Measurements from ENCODE around the gene YEATS2.

DNA sequence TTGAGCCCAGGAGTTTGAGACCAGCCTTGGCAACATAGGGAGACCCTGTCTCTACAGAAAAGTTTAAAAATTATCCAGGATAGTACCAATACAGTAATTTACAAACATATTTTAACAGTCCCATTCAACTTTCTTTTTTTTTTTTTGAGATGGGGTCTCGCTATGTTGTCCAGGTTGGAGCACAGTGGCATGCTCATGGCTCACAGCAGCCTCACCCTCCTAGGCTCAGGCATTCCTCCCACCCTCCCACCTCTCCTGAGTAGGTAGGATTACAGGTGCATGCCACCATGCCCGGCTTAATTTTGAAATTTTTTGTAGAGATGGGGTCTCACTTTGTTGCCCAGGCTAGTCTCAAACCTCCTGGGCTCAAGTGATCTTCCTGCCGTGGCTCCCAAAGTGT is 140.3 kb downstream of the YEATS2 start:
- TF ChIP-seq, protein P1, sequence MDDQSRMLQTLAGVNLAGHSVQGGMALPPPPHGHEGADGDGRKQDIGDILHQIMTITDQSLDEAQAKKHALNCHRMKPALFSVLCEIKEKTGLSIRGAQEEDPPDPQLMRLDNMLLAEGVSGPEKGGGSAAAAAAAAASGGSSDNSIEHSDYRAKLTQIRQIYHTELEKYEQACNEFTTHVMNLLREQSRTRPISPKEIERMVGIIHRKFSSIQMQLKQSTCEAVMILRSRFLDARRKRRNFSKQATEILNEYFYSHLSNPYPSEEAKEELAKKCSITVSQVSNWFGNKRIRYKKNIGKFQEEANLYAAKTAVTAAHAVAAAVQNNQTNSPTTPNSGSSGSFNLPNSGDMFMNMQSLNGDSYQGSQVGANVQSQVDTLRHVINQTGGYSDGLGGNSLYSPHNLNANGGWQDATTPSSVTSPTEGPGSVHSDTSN (CRISPR knock-in tag; IDR thresholded peaks at IDR 0.05), result no peak
- TF ChIP-seq CTCF (tag by site-specific recombination; IDR thresholded peaks at IDR 0.05), result no peak
- TF ChIP-seq, protein P2, sequence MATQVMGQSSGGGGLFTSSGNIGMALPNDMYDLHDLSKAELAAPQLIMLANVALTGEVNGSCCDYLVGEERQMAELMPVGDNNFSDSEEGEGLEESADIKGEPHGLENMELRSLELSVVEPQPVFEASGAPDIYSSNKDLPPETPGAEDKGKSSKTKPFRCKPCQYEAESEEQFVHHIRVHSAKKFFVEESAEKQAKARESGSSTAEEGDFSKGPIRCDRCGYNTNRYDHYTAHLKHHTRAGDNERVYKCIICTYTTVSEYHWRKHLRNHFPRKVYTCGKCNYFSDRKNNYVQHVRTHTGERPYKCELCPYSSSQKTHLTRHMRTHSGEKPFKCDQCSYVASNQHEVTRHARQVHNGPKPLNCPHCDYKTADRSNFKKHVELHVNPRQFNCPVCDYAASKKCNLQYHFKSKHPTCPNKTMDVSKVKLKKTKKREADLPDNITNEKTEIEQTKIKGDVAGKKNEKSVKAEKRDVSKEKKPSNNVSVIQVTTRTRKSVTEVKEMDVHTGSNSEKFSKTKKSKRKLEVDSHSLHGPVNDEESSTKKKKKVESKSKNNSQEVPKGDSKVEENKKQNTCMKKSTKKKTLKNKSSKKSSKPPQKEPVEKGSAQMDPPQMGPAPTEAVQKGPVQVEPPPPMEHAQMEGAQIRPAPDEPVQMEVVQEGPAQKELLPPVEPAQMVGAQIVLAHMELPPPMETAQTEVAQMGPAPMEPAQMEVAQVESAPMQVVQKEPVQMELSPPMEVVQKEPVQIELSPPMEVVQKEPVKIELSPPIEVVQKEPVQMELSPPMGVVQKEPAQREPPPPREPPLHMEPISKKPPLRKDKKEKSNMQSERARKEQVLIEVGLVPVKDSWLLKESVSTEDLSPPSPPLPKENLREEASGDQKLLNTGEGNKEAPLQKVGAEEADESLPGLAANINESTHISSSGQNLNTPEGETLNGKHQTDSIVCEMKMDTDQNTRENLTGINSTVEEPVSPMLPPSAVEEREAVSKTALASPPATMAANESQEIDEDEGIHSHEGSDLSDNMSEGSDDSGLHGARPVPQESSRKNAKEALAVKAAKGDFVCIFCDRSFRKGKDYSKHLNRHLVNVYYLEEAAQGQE (tag by site-specific recombination; IDR thresholded peaks at IDR 0.05), result no peak
- no peak for TF ChIP-seq ZNF791 (tag by site-specific recombination; IDR thresholded peaks at IDR 0.05)
- TF ChIP-seq ZNF654 (tag by site-specific recombination; IDR thresholded peaks at IDR 0.05; ENCODE audit: low read depth), result no peak
- TF ChIP-seq ZNF140 (tag by site-specific recombination; IDR thresholded peaks at IDR 0.05), result no peak
- TF ChIP-seq ZNF121 (tag by site-specific recombination; IDR thresholded peaks at IDR 0.05), result peak; percentile 63
- no peak for TF ChIP-seq ZNF76 (tag by site-specific recombination; IDR thresholded peaks at IDR 0.05; ENCODE audit: borderline replicate concordance, low read depth)
- no peak for TF ChIP-seq MEIS1 (CRISPR knock-in tag; IDR thresholded peaks at IDR 0.05; ENCODE audit: borderline replicate concordance)
- no peak for TF ChIP-seq TSHZ1 (tag by site-specific recombination; IDR thresholded peaks at IDR 0.05; ENCODE audit: borderline replicate concordance)
- TF ChIP-seq ZNF670 (tag by site-specific recombination; IDR thresholded peaks at IDR 0.05; ENCODE audit: low read depth), result no peak
- TF ChIP-seq SP3 (tag by site-specific recombination; IDR thresholded peaks at IDR 0.05), result no peak
- no peak for TF ChIP-seq ATF2 (tag by site-specific recombination; IDR thresholded peaks at IDR 0.05; ENCODE audit: low read depth)
